Fibroblast of pulmonary artery (primary cell): Measurements from ENCODE around the gene TCF7L1.
"Not testable (repeated sequence)": the region's sequence is repeated elsewhere in the genome, so short reads cannot be mapped to it uniquely, and the experiment has no call there.

Experiments used
- DNase-seq: peaks from one replicate; pipeline ENCODE4 v3.0.0-alpha.2; 2010; ENCODE audit warnings: low read depth
- H3K4me3 ChIP-seq: replicated peaks from 2 replicates; pipeline ENCODE4 v1.5.1; 2011; ENCODE audit warnings: low read depth, mild to moderate bottlenecking, control low read depth, low read length, moderate library complexity
- TF ChIP-seq, protein P1 (sequence below): IDR thresholded peaks from 2 replicates; pipeline ENCODE4 v1.5.1; 2011; ENCODE audit warnings: mild to moderate bottlenecking, control low read depth, low read length, inconsistent platforms; ENCODE audit errors: missing control alignments

TCF7L1 gene

DNA sequence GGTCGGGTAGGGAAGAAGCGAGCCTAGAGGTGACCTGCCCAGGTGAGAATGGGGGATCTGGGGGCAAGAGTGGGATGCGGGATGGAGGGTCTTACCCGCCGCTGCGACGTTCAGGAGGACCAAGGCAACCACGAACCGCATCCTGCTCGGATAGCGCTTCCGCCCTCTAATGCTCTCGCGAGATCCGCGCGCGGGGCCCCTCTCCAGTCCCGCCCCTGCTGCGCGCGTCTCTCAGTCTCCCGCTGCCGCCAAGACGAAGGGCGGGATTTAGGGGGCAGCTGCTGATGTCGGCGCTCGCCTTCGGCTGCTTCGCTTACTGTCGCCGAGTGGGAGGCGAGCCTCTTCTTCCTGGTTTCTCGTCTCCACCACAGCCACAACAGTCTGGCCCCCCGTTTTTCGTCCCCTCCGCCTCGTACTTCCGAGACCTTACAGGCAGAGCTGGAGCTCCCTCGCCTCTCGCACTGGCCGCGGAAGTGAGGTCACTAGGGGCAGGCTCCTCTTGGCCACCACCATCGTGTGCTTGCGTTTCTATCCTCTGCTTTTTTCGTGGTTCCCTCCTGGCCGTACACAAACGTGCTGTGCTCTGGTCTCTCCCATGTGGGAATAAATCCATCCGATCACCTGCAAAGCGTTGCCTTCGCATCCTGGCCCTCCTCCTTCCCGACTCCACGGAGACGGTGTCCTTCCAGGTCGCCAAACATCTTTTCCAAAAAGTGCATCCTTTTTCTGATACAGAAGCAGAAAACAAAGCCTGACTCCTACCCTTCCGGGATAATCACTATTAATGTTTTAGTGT lies 194.8 kb downstream of the TCF7L1 start, which contains the start of gene TGOLN2:
Gene TGOLN2 (minus strand): TSS at position 168 of the 796 bp plus-strand sequence. CDS start 27 bp downstream, at position 141.
- DNase-seq, result peak; percentile 90
- H3K4me3 ChIP-seq, result peak within 1 kb of the TSS; percentile 86
- TF ChIP-seq, protein P1, sequence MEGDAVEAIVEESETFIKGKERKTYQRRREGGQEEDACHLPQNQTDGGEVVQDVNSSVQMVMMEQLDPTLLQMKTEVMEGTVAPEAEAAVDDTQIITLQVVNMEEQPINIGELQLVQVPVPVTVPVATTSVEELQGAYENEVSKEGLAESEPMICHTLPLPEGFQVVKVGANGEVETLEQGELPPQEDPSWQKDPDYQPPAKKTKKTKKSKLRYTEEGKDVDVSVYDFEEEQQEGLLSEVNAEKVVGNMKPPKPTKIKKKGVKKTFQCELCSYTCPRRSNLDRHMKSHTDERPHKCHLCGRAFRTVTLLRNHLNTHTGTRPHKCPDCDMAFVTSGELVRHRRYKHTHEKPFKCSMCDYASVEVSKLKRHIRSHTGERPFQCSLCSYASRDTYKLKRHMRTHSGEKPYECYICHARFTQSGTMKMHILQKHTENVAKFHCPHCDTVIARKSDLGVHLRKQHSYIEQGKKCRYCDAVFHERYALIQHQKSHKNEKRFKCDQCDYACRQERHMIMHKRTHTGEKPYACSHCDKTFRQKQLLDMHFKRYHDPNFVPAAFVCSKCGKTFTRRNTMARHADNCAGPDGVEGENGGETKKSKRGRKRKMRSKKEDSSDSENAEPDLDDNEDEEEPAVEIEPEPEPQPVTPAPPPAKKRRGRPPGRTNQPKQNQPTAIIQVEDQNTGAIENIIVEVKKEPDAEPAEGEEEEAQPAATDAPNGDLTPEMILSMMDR, result no peak

DNA sequence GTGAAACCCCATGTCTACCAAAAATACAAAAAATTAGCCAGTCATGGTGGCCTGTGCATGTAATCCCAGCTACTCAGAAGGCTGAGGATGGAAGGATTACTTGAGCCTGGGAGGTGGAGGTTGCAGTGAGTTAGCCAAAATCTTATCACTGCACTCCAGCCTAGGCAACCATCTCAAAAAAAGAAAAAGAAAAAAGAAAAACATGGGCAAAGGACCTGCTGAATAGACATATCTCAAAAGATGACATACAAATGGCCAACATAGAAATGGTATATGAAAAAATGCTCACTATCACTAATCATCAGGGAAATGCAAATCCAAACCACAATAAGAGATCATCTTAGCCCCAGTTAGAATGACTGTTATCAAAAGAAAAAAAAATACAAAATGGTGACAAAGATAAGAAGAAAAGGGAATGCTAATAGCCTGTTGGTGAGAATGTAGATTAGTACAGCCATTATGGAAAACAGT lies 196.0 kb downstream of the TCF7L1 start:
- TF ChIP-seq, protein P1, result no peak
- no peak overlapping the region for H3K4me3 ChIP-seq
- no peak for DNase-seq

DNA sequence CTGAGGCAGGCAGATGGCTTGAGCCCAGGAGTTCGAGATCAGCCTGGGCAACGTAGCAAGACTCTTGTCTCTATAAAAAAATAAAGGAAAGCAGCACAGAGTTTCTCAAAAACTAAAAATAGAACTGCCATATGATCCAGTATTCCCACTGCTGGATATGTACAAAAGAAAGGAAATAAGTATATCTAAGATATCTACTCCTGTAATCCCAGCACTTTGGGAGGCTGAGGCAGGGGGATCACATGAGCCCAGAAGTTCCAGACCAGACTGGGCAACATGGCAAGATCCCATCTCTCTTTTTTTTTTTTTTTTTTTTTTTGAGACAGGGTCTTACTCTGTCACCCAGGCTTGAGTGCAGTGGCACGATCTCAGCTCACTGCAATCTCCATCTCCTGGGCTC lies 196.5 kb downstream of the TCF7L1 start:
- DNase-seq, result not testable (repeated sequence)

DNA sequence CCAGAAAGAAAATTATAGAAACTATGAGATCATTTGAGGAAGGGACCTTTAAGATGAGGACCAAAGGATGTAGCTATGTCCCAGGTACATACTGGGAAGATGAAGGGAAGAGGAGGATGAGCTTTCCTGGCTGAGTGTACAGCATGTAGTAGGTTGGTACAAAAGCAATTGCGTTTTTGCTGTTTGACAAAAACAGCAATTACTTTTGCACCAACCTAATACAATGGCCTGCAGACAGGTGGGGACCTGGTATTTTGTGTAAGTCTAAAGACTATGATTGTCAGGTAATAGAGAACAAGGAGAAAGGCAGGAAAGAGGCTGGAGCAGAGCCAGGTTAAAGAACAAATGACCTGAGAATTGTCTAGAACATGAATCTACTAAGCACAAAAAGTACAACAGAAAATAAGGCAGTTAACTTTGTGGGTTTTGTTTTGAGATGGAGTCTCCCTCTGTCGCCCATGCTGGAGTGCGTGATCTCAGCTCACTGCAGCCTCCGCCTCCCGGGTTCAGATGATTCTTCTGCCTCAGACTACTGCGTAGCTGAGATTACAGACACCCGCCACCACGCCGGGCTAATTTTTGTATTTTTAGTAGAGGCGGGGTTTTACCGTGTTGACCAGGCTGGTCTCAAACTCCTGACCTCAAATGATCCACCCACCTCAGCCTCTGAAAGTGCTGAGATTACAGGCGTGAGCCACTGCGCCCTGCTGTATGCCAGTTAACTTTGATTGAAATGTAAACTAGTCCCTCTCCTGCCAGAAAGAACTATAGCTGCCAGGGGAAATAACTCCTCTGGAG lies 197.8 kb downstream of the TCF7L1 start:
- TF ChIP-seq, protein P1, result no peak
- DNase-seq, result no peak
- no peak overlapping the region for H3K4me3 ChIP-seq

More for the DNA sequence above, 196.5 kb downstream of the TCF7L1 start:
- not testable (repeated sequence) for H3K4me3 ChIP-seq

DNA sequence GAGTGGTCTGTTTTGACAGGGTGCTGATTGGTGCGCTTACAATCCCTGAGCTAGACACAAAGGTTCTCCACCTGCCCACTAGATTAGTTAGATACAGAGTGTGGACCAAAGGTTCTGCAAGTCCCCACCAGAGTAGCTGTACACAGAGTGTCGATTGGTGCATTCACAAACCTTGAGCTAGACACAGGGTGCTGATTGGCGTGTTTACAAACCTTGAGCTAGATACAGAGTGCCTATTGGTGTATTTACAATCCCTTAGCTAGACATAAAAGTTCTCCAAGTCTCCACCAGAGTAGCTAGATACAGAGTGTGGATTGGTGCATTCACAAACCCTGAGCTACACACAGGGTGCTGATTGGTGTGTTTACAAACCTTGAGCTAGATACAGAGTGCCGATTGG lies 200.7 kb downstream of the TCF7L1 start:
- DNase-seq, H3K4me3 ChIP-seq: not testable (repeated sequence)

DNA sequence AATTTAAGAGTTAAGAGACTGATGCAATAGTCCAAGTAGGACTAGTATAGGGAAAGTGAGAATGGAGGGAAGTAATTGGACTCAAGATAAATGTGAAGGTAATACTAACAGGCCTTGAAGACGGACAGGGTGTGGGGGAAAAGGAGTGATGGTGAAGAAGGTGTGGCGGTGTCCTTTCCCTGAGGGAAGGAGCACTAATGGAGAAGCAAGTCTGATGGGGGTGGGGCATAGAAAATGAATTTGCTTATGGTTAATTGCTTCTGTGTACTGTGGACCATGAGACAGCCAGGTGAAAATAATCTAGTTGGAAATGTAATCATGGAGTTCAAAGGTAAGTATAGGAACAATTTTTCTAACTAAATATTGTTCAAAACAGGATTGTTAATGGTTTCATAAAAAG lies 201.7 kb downstream of the TCF7L1 start:
- no peak overlapping the region for H3K4me3 ChIP-seq
- TF ChIP-seq, protein P1, result no peak
- no peak for DNase-seq

DNA sequence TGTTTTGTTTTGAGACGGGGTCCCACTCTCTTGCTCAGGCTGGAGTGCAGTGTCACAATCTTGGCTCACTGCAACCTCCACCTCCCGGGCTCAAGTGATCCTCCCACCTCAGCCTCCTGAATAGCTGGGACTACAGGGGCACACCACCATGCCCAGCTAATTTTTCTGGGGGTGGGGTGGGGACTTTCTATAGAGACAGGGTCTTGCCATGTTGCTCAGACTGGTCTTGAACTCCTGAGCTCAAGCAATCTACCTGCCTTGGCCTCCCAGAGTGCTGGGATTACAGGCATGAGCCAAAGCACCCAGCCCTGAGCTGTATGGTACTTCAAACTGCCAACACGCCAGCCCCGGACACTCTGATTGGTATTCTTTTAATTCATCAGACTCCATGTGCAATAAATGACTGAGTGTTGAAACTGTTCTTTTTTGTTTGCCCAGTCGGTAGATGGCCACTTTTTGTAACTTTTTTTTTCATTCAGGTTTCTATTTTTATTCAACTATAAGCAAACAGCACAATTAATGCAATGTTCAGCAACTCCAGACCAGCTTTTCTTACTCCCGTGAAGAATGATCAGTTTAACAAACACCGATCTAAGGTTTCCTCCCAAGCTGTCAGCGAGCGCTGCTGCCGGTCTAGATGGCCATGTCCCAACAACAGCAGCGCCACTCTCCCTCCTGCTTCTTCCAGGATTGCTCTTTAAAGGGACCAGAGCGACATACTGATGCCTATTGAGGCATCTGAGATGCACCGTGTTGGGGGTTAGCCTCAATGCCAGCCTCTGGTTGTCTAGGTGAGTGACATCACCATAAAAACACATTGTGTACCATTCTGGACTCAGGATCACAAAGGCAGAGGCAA lies 207.1 kb downstream of the TCF7L1 start:
- TF ChIP-seq, protein P1, result no peak
- H3K4me3 ChIP-seq, result no peak overlapping the region
- DNase-seq, result no peak
